Stimulated activated CD8-positive, alpha-beta memory T cell treated with anti-CD3 and anti-CD28 coated beads, Interleukin-2, amount 100 ng/mL, for 1 hour (primary cell): ENCODE results near the gene ANKIB1.
"Not testable (repeated sequence)": the region's sequence is repeated elsewhere in the genome, so short reads cannot be mapped to it uniquely, and the experiment has no call there.

Experiments used
- DNase-seq, 2 donors: peaks; one replicate each; pipeline ENCODE4 v3.0.0-alpha.2; 2020; ENCODE audit warnings: low read depth in 2 of 2

The ANKIB1 gene

GRCh38 chr7:92325858-92326257 lies 80.1 kb downstream of the ANKIB1 start:
- no peak for DNase-seq

GRCh38 chr7:92330835-92331438 lies 85.2 kb downstream of the ANKIB1 start:
- no peak for DNase-seq

DNA sequence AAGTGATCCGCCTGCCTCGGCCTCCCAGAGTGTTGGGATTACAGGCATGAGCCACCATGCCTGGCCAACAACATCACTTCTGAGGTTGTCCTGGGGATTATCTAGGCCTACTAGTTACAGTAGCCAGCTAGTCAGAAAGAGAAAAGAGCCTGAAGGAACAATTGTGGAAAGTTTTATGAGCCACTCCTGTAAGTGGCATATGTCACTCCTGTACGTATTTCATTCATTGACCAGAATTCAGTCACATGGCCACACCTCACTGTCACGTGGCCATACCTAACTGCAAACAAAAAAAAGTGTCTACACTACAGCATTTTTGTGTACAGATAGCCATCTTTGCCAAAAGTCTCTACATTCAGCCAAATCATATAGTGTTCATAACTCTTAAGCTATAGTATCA lies 85.7 kb downstream of the ANKIB1 start:
- no peak for DNase-seq

- no peak for DNase-seq
Observed at GRCh38 chr7:92332782-92333181, 87.0 kb downstream of the ANKIB1 start.

DNA sequence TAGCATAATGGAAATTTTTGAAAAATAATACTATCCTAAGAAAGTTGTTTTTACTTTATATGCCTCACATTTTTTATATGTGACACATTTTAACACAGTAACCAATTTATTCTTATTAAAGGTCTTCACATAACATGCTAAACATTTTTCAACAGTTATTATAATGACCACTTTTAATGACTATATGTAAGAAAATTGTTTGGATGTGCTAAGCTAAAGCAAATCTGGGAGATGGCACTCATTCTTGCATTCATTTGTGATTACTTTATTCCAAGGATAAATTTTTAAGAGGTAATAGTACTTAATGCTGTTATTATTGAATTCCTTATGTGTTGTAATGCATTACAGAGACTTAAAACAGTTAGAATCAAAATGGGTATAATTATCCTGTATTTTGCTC lies 88.1 kb downstream of the ANKIB1 start:
- DNase-seq, result no peak

DNA sequence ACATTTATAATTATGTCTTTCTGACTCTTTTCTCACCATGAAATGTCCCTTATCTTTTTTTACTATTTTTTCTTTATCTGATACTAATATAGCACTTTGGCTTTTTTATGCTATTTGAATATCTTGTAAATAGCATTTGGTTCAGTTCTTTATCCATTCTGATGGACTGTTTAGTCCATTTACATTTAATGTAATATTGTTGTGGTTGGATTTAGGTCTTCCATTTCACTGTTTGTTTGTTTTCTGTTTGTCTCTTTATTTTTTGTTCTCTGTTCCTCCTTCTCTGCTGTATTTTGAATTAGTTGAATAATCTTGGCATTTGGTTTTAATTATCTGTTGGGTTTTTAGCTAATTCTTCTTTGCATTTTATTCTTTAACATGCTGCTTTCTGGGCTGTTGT lies 89.8 kb downstream of the ANKIB1 start:
- no peak for DNase-seq

- no peak for DNase-seq
Observed at GRCh38 chr7:92336662-92337340, 91.0 kb downstream of the ANKIB1 start.

GRCh38 chr7:92340016-92340415 lies 94.2 kb downstream of the ANKIB1 start:
- no peak for DNase-seq

DNA sequence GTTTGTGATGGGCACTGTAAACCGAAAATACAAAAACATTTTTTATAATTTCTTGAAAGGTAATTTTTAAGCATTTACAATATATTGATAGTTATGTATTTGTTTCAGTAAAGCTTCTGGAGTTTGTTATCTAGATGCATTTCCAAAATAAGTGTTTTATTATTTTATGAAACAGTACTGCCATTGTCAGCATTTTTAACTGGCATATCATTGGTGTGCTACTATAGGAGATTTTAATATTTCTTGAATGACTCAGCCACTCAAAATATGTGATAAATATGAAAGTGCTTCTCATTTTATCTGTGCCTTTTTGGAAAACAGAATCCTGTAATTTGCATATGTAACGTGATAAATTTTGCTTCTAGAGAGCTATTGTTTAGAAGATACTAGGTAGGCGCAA lies 97.9 kb downstream of the ANKIB1 start:
- no peak for DNase-seq

DNA sequence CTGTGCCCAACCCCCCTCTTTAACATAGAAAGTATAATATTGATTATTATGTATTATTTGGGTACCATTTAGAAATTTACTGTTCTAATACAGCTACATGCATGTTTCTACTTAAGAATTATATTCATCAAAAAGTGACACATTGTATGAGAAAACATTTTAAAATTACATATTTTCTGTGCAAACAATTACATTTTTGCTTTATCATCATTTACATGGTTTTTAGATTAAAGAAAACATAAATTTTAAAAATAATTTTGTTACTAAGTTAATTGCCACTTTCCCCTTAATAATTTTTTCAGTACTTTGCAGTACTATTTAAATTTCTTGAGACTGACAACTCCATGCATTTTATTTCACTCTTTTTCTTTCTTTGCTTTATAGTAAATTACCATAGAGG lies 106.2 kb downstream of the ANKIB1 start:
- DNase-seq, result no peak

- no peak for DNase-seq
Observed at GRCh38 chr7:92354214-92354613, 108.4 kb downstream of the ANKIB1 start.

DNA sequence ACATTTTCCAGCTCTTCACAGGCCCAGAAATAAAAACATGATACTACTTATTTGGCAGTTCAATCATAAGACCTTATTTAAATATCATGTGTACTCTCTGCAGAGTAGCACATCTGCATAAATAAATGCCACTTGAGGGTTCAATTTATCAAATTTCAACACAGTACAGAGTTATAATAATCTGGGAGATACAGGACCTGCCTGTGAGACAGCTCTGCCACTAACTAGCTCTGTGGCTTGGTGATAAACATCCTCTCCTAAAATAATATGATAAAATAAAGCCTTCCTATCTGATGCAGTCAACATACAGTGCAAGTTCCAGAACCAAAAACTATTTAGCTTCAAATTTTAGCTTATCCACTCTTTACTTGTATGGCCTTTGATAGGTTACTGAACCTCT lies 110.6 kb downstream of the ANKIB1 start:
- no peak for DNase-seq

GRCh38 chr7:92357260-92357659 lies 111.5 kb downstream of the ANKIB1 start:
- DNase-seq, result no peak

GRCh38 chr7:92359179-92359578 lies 113.4 kb downstream of the ANKIB1 start:
- DNase-seq, result not testable (repeated sequence)

- no peak for DNase-seq
Observed at GRCh38 chr7:92359801-92360200, 114.0 kb downstream of the ANKIB1 start.

DNA sequence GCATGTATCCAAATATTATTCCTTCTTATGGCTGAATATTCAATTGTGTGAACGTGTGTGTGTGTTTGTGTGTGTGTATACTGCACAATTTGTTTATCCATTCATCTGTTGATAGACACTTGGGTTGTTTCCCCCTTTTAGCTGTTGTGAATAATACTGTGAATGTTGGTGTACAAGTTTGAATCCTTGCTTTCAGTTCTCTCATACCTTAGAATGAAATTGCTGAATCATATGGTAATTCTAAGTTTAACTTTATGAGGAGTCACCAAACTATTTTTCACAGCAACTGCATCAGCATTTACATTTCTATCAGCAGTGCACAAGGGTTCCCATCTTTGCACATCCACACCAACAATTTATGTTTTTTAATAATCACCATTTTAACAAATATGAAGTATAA lies 114.6 kb downstream of the ANKIB1 start:
- no peak for DNase-seq

GRCh38 chr7:92362131-92362530 lies 116.4 kb downstream of the ANKIB1 start:
- no peak for DNase-seq

GRCh38 chr7:92366730-92367129 lies 121.0 kb downstream of the ANKIB1 start:
- no peak for DNase-seq

DNA sequence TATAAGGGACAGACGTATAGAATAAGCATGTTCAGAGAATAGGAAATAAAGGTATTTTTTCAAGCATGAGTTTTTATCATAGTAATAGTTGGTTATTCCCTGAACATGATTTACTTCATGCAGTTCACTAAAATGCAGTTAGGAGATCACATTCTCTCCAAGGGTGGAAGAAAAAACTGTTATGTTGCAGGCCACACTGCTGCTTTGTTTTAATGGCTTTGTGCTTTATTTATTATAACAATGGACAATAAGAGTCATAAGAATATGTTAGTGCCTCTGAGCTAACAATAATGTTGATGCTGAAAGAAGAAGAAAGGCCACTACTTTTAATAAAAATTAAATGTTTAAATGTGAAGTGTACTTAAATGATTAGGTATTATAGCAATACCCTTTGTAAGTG lies 123.0 kb downstream of the ANKIB1 start:
- no peak for DNase-seq

DNA sequence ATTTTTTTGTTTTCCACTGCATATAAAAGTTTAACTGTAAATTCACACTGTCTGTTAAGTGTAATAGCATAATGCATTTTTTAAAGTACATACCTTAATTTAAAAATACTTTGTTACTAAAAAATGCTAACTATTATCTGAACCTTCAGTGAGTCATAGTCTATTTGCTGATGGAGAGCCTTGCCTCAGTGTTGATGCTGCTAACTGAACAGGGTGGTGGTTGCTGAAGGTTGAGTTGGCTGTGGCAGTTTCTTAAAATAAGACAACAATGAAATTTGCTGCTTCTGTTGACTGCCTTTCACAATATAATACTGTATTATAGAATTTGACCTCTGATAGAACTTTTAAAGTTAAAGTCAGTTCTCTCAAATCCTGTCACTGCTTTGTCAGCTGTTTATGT lies 129.2 kb downstream of the ANKIB1 start:
- no peak for DNase-seq

DNA sequence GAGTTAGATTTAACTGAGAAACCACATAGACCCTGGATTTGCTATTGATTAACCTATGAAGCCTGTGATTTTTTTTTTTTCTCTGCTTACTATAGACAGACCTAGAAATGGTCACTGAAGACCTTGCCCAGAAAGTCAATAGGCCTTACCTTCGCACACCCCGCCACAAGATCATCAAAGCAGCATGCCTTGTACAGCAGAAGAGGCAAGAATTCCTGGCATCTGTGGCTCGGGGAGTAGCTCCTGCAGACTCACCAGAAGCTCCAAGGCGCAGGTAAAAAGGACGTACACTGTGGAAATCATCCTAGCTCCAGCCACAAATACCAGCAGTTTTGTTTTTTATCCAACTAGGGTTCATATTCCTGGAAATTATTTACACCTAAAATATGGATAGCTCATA lies 145.3 kb downstream of the ANKIB1 start:
- DNase-seq, result no peak

DNA sequence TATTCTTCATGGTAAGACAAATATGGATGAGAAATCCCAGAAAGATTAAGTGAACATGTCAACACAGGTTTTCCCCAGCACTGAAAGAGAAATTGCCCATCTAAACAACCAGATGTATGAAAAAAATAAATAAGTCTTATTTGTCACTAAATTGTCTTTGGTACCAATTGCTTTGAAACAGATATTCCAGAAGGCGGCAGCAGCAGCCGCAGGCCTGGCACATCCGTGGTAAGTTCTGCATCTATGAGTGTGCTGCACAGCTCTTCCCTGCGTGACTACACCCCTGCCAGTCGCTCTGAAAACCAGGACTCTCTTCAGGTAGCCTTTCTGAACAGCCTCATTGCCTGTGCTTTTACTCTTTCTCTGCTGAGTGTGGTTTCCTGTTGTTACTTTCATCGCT lies 151.8 kb downstream of the ANKIB1 start:
- DNase-seq, result no peak

DNA sequence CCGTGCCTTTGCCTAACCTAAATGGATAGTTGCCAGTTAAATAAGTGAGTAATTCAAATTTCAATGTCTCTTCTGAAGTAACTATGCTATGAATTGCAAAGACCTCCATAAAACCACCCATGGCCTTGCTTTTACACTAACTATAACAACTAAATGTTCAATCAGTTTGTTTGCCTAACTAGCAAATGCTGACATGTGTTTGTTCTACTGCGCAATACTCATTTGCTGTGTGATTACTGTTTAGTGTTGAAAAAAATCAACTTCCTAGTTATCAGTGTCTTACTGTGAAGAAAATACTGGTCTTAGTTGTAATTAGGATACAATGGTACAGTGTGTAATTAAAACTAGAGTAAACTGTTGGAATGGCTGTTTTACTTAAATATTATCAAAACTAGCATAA lies 154.2 kb downstream of the ANKIB1 start:
- DNase-seq, result no peak
